ENCODE data around the gene RASA2.
"Not testable (repeated sequence)": the region's sequence is repeated elsewhere in the genome, so short reads cannot be mapped to it uniquely, and the experiment has no call there.

DNA sequence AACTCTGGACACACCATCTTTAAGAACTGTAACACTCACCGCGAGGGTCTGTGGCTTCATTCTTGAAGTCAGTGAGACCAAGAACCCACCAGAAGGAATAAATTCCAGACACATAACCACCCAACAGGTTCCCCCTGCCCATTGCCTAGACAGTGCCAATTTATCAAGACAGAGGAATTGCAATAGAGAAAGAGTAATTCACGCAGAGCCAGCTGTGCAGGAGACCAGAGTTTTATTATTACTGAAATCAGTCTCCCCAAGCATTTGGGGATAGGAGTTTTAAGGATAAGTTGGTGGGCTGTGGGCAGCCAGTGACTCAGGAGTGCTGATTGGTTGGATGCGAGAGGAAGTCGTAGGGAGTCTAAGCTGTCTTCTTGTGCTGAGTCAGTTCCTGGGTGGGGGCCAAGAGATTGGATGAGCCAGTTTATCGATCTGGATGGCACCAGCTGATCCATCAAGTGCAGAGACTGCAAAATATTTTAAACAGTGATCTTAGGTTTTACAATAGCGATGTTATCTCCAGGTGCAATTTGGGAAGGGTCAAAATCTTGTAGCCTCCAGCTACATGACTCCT, 142.1 kb downstream of the RASA2 start:
- TF ChIP-seq, protein P1, sequence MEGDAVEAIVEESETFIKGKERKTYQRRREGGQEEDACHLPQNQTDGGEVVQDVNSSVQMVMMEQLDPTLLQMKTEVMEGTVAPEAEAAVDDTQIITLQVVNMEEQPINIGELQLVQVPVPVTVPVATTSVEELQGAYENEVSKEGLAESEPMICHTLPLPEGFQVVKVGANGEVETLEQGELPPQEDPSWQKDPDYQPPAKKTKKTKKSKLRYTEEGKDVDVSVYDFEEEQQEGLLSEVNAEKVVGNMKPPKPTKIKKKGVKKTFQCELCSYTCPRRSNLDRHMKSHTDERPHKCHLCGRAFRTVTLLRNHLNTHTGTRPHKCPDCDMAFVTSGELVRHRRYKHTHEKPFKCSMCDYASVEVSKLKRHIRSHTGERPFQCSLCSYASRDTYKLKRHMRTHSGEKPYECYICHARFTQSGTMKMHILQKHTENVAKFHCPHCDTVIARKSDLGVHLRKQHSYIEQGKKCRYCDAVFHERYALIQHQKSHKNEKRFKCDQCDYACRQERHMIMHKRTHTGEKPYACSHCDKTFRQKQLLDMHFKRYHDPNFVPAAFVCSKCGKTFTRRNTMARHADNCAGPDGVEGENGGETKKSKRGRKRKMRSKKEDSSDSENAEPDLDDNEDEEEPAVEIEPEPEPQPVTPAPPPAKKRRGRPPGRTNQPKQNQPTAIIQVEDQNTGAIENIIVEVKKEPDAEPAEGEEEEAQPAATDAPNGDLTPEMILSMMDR (IDR thresholded peaks at IDR 0.05; ENCODE audit: low read length): not testable (repeated sequence)
- TF ChIP-seq EZH2 (optimal IDR thresholded peaks at IDR 0.05; ENCODE audit: low read depth, low read length): not testable (repeated sequence)
